H1 (cell line): ENCODE measurements around the gene CPTP. TPM values are rescaled to one million over a fixed set of nuclear protein-coding genes. Genes with fewer than 3 reads are reported as not detected.

ENCODE experiments used
- CTCF ChIA-PET: fragments of 300-600 bp; sonication (Branson Sonifier 250); formaldehyde crosslinking; loops from one replicate; lab custom pipeline; 2021; ENCODE audit not compliant: partially characterized antibody; lab: Charles Lee
- POLR2A ChIA-PET: fragments of 300-600 bp; sonication (Branson Sonifier 250); formaldehyde crosslinking; loops from one replicate; lab custom pipeline; 2021; ENCODE audit warnings: inconsistent platforms; ENCODE audit not compliant: partially characterized antibody; lab: Charles Lee
- DNase-seq, 2 experiments: peaks; one replicate each; pipeline versions ENCODE4 v3.0.0 to v3.0.0-alpha.2; 2010 to 2022; ENCODE audit warnings: low spot score in 2 of 2, low read depth in 1 of 2, mixed read lengths in 1 of 2
- FAIRE-seq: peaks from 2 replicates; lab custom pipeline; 2011; peaks lifted over from hg19 to GRCh38; lab: Jason Lieb, UNC
- H2AFZ ChIP-seq: 2 replicates; pipeline ENCODE4 v1.8.1; 2012; ENCODE audit warnings: low read length, inconsistent platforms
- H2AK5ac ChIP-seq: 2 replicates; pipeline ENCODE4 v1.6.1; 2013; ENCODE audit warnings: low read depth, low read length
- H2BK120ac ChIP-seq: replicated peaks from 2 replicates; pipeline ENCODE3; 2013; ENCODE audit warnings: low read depth, low read length, inconsistent platforms
- H2BK12ac ChIP-seq: 2 replicates; pipeline ENCODE4 v1.6.1; 2013; ENCODE audit warnings: low read depth, low read length
- H2BK15ac ChIP-seq: 2 replicates; pipeline ENCODE4 v1.6.1; 2013; ENCODE audit warnings: low read length
- H2BK20ac ChIP-seq: 2 replicates; pipeline ENCODE4 v1.6.1; 2013; ENCODE audit warnings: low read length
- H2BK5ac ChIP-seq: 2 replicates; pipeline ENCODE4 v1.6.1; 2013; ENCODE audit warnings: low read depth, low read length
- H3K14ac ChIP-seq: 2 replicates; pipeline ENCODE4 v1.6.1; 2013; ENCODE audit warnings: inconsistent platforms; ENCODE audit not compliant: insufficient read length
- H3K18ac ChIP-seq: 2 replicates; pipeline ENCODE4 v1.6.1; 2013; ENCODE audit warnings: low read length; ENCODE audit errors: extremely low read depth
- H3K23ac ChIP-seq: 2 replicates; pipeline ENCODE4 v1.6.1; 2013; ENCODE audit warnings: inconsistent platforms; ENCODE audit not compliant: insufficient read length
- H3K23me2 ChIP-seq: 2 replicates; pipeline ENCODE4 v1.6.1; 2013; ENCODE audit warnings: low read depth, low read length
- H3K27ac ChIP-seq: 2 replicates; pipeline ENCODE4 v1.6.1; 2011; ENCODE audit warnings: low read depth, low read length, inconsistent platforms
- H3K27me3 ChIP-seq, 4 experiments: replicated peaks in 1 of 4; 1 replicate in 1 of 4; 2 replicates in 3 of 4; pipeline versions ENCODE4 v1.6.1 to v1.8.1; 2011 to 2013; ENCODE audit warnings: low read length in 3 of 4, mild to moderate bottlenecking in 3 of 4, inconsistent platforms in 2 of 4, mixed read lengths in 2 of 4, moderate library complexity in 1 of 4; ENCODE audit not compliant: control insufficient read depth in 3 of 4, insufficient read depth in 3 of 4; ENCODE audit errors: extremely low read depth in 1 of 4
- H3K36me3 ChIP-seq, 4 experiments: 2 replicates each; pipeline versions ENCODE4 v1.6.1 to v1.8.1; 2011 to 2013; ENCODE audit warnings: mild to moderate bottlenecking in 4 of 4, low read length in 3 of 4, moderate library complexity in 2 of 4, control low read depth in 1 of 4, inconsistent platforms in 1 of 4; ENCODE audit not compliant: insufficient read depth in 4 of 4, control insufficient read depth in 2 of 4
- H3K4ac ChIP-seq: replicated peaks from 2 replicates; pipeline ENCODE3; 2013; ENCODE audit warnings: low read length, low read depth, mixed read lengths, inconsistent platforms; ENCODE audit not compliant: insufficient read length
- H3K4me1 ChIP-seq, 4 experiments: replicated peaks in 1 of 4; 1 replicate in 1 of 4; 2 replicates in 3 of 4; pipeline versions ENCODE4 v1.6.1 to v1.8.1; 2011 to 2013; ENCODE audit warnings: low read length in 3 of 4, inconsistent platforms in 2 of 4, mixed read lengths in 1 of 4; ENCODE audit not compliant: insufficient read depth in 4 of 4, control insufficient read depth in 3 of 4
- H3K4me2 ChIP-seq, 2 experiments: 2 replicates each; pipeline versions ENCODE4 v1.6.1 to v1.8.1; 2011 to 2013; ENCODE audit warnings: low read depth in 2 of 2, low read length in 2 of 2, control low read depth in 1 of 2, inconsistent platforms in 1 of 2, mild to moderate bottlenecking in 1 of 2; ENCODE audit not compliant: insufficient read depth in 1 of 2
- H3K4me3 ChIP-seq, 4 experiments: fragments of 200-600, 300-600 bp in 1 of 4; sonication (generic), shearing (Covaris generic), sonication (Bioruptor Twin) in 1 of 4; 2 replicates each; pipeline versions ENCODE4 v1.5.1 to v1.8.1; 2011 to 2016; ENCODE audit warnings: low read length in 4 of 4, low read depth in 3 of 4, control low read depth in 2 of 4, inconsistent platforms in 2 of 4, mild to moderate bottlenecking in 2 of 4, mixed read lengths in 1 of 4, moderate library complexity in 1 of 4; ENCODE audit not compliant: insufficient read depth in 2 of 4; ENCODE audit errors: extremely low read depth in 1 of 4
- H3K56ac ChIP-seq: replicated peaks from 2 replicates; pipeline ENCODE3; 2013; ENCODE audit warnings: low read depth, mild to moderate bottlenecking, mixed read lengths, low read length, inconsistent platforms; ENCODE audit not compliant: insufficient read length
- H3K79me1 ChIP-seq: 2 replicates; pipeline ENCODE4 v1.6.1; 2013; ENCODE audit warnings: low read depth, low read length, control low read depth
- H3K79me2 ChIP-seq, 2 experiments: 2 replicates each; pipeline versions ENCODE4 v1.6.1 to v1.8.1; 2012 to 2013; ENCODE audit warnings: low read length in 2 of 2, mild to moderate bottlenecking in 2 of 2, inconsistent platforms in 1 of 2; ENCODE audit not compliant: insufficient read depth in 2 of 2, control insufficient read depth in 1 of 2
- H3K9ac ChIP-seq, 4 experiments: replicated peaks in 1 of 4; 1 replicate in 1 of 4; 2 replicates in 3 of 4; pipeline versions ENCODE4 v1.6.1 to v1.8.1; 2011 to 2013; ENCODE audit warnings: low read depth in 3 of 4, low read length in 3 of 4, control low read depth in 2 of 4, mild to moderate bottlenecking in 2 of 4, moderate library complexity in 2 of 4, inconsistent platforms in 1 of 4; ENCODE audit errors: extremely low read depth in 1 of 4
- H3K9me3 ChIP-seq, 2 experiments: 2 replicates each; pipeline versions ENCODE4 v1.6.1 to v1.8.1; 2012 to 2013; ENCODE audit warnings: mild to moderate bottlenecking in 2 of 2, moderate library complexity in 2 of 2, control low read depth in 1 of 2, inconsistent platforms in 1 of 2, low read depth in 1 of 2, low read length in 1 of 2, mixed read lengths in 1 of 2; ENCODE audit not compliant: insufficient read depth in 2 of 2
- H4K20me1 ChIP-seq, 2 experiments: replicated peaks in 1 of 2; 2 replicates each; pipeline versions ENCODE3 to v1.8.1; 2011 to 2013; ENCODE audit warnings: inconsistent platforms in 2 of 2, low read length in 2 of 2, mild to moderate bottlenecking in 1 of 2; ENCODE audit not compliant: insufficient read depth in 2 of 2, control insufficient read depth in 1 of 2
- H4K5ac ChIP-seq: 2 replicates; pipeline ENCODE4 v1.6.1; 2013; ENCODE audit warnings: low read length, low read depth, mixed read lengths, inconsistent platforms; ENCODE audit not compliant: insufficient read length
- H4K8ac ChIP-seq: 2 replicates; pipeline ENCODE4 v1.8.0; 2013; ENCODE audit warnings: mild to moderate bottlenecking, moderate library complexity, low read length, inconsistent platforms; ENCODE audit not compliant: insufficient read depth; ENCODE audit errors: extremely low read depth
- H4K91ac ChIP-seq: replicated peaks from 2 replicates; pipeline ENCODE3; 2013; ENCODE audit warnings: low read length, mixed read lengths, inconsistent platforms; ENCODE audit not compliant: insufficient read length
- KDM5A ChIP-seq: fragments of 200-600 bp; IDR thresholded peaks from 2 replicates; pipeline ENCODE4 v1.7.1; 2012; ENCODE audit warnings: mild to moderate bottlenecking, low read length, inconsistent platforms, mixed read lengths
- TCF12 ChIP-seq: IDR thresholded peaks from 2 replicates; pipeline ENCODE4 v1.6.1; 2011; ENCODE audit warnings: low read depth, mild to moderate bottlenecking, low read length
- WGBS, 2 experiments: shearing (Covaris generic) in 1 of 2; methylation state at CpG; one replicate each; pipeline versions ENCODE4 v1.1.6 to v1.1.7; 2013 to 2015; ENCODE audit warnings: low lambda C conversion rate in 2 of 2, mixed read lengths in 2 of 2, inconsistent platforms in 1 of 2, low coverage in 1 of 2, missing lambda C conversion rate in 1 of 2; ENCODE audit not compliant: insufficient replicate concordance in 2 of 2, insufficient coverage in 1 of 2, insufficient read length in 1 of 2; ENCODE audit errors: extremely low coverage in 1 of 2, missing lambda C conversion rate in 1 of 2; 5-methylcytosine and 5-hydroxymethylcytosine counted together
- polyA plus RNA-seq, 7 experiments: library from polyadenylated mRNA; depleted of rRNA in 3 of 7; stranded (reverse) in 5 of 7; unstranded in 2 of 7; fragments of >200 nt in 5 of 7; fragments of 200-250 nt in 2 of 7; gene quantifications; 1 replicate in 5 of 7; 2 replicates in 1 of 7; 4 replicates in 1 of 7; pipeline versions ENCODE4 v1.2.1 to v1.2.3, GENCODE V29; 2011 to 2013; ENCODE audit warnings: missing spikeins in 2 of 7, mixed read lengths in 2 of 7
- total RNA-seq: library from RNA; stranded (reverse); fragmentation: NEBNext Ultra II Directional; extraction: Animal tissue kit (Norgen Biotek cat#: 25700); gene quantifications from 2 replicates; pipeline ENCODE4 v1.2.1, GENCODE V29; 2021

Gene CPTP
- total and polyA plus RNA-seq, 2 of the 8 experiments (the other 6 are each of a cell fraction or from before 2014, with no cell fraction given) = 8.1 to 10.6 TPM

- H3K79me1 ChIP-seq = no peaks in the 10 kb centered on the region
- POLR2A ChIA-PET = interaction anchor here (0.6 to 1.7 kb wide), 2 partner anchors 11 to 149 kb away, joined by 3 read pairs; no protein-coding TSS in a partner anchor
- no peak overlapping the region for H4K5ac ChIP-seq
- CTCF ChIA-PET = interaction anchor here (0.6 to 6.1 kb wide), 6 partner anchors 12 to 246 kb away, joined by 3 to 38 read pairs (median 3); no protein-coding TSS in a partner anchor
- no peak overlapping the region for H4K8ac ChIP-seq
- no peaks in the 10 kb centered on the region for H3K36me3 ChIP-seq
- no peak overlapping the region for H2AK5ac ChIP-seq
- DNase-seq = no peak
- no peak overlapping the region for H2BK5ac ChIP-seq
- no peaks in the 10 kb centered on the region for H3K79me2 ChIP-seq
- no peak overlapping the region for H2BK15ac ChIP-seq
- H2BK12ac ChIP-seq = no peak overlapping the region
- no peak overlapping the region for H2BK20ac ChIP-seq
- H3K4me3 ChIP-seq = no peak overlapping the region
- no peak for FAIRE-seq
- H3K9ac ChIP-seq = no peak overlapping the region
- H3K27me3 ChIP-seq = no peaks in the 10 kb centered on the region; a peak in 1 of 7 replicates
- H4K91ac ChIP-seq = no peak overlapping the region
- no peak overlapping the region for H3K56ac ChIP-seq
- no peaks in the 10 kb centered on the region for H3K9me3 ChIP-seq
- H3K18ac ChIP-seq = no peak overlapping the region
- H3K4me1 ChIP-seq = peaks cover 0 to 7% (median 1%) of the 10 kb centered on the region in 4 experiments; a peak in 2 of 7 replicates
- H4K20me1 ChIP-seq = no peaks in the 10 kb centered on the region
- no peak overlapping the region for H3K4me2 ChIP-seq
- peaks cover 3% of the 10 kb centered on the region; the same call in 1 of the 2 replicates for H3K23me2 ChIP-seq
- H3K27ac ChIP-seq = no peak overlapping the region
- 90% methylated on average over 15 of the region's 17 CpGs; no CpG with 5 or more reads in 1 of the 2 experiments for WGBS, 2 experiments
- no peak overlapping the region for H2BK120ac ChIP-seq
- no peak overlapping the region for H3K14ac ChIP-seq
- no peak overlapping the region for H3K23ac ChIP-seq
- H3K4ac ChIP-seq = no peak overlapping the region
- H2AFZ ChIP-seq = no peak overlapping the region
- no peak for TF ChIP-seq KDM5A
- no peak for TF ChIP-seq TCF12
Observed at GRCh38 chr1:1279028-1279427, 45.6 kb upstream of the CPTP start.
